D721Med (cell line): ENCODE results near the gene FOXL3.

Experiments used
- DNase-seq: peaks from one replicate; pipeline ENCODE4 v3.0.0; 2011; ENCODE audit warnings: low spot score; ENCODE audit not compliant: insufficient read length
- FAIRE-seq: peaks from 2 replicates; lab custom pipeline; 2011; peaks lifted over from hg19 to GRCh38; lab: Jason Lieb, UNC
- CTCF ChIP-seq: IDR thresholded peaks from 2 replicates; pipeline ENCODE4 v1.5.1; 2012; ENCODE audit warnings: mild to moderate bottlenecking, control low read depth; ENCODE audit not compliant: insufficient read depth; ENCODE audit errors: missing control alignments

Gene FOXL3

DNA sequence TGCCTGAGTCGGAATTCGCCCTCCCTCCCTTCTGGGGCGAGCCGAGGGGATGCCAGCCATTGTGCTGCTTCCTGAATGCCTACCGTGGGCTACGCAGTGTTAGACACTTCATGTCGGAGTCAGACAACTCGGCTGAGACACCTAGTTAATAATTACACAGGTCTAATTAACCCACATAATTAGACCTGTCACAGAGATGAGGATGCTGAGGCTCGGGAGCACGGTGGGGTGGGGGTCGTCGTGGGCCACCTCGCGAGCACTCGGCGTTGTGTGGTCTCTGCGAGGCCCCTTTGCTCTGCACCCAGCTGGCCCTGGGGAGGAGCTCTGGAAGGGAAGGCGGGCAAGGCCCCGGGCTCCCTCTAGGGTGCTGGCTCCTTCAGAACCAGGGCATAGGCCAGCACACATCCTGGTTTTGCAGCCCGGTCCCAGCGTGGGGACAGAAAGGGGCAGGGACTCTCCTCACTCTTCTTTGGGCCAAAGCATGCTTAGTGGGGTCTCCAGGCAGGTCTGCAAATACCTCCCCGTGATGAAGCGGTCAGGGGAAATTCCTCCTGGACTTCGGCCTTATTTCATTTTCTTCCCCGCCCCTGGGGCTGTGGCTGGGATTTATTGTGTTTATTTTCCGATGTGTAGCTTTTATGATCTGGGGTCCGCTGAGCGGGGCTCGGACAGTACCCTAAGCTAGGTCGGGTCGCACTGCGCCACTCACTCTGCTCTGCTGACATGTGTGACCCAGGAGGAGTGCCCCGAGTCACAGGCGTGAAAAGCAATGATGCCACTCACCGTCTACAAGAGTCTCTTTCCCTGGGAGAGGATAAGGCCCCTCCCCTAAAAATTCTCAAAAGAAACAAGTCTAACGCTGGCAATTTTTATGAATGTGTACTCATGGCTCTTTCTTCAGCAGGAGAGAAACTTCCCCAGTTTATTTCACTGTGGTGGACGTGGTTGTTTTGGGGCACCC, 4.9 kb upstream of the FOXL3 start:
- DNase-seq, result no peak
- no peak for TF ChIP-seq CTCF

GRCh38 chr7:285731-286130, 4.2 kb upstream of the FOXL3 start:
- FAIRE-seq, result no peak
- DNase-seq, result no peak
- TF ChIP-seq CTCF, result no peak

More for the DNA sequence above, 4.9 kb upstream of the FOXL3 start:
- FAIRE-seq, result no peak

- no peak for FAIRE-seq
- TF ChIP-seq CTCF, result no peak
Measured at GRCh38 chr7:286266-286665, 3.7 kb upstream of the FOXL3 start.

GRCh38 chr7:288671-289101, 1.3 kb upstream of the FOXL3 start:
- DNase-seq (no peak), FAIRE-seq (no peak)
- no peak for TF ChIP-seq CTCF

More at GRCh38 chr7:286266-286665, 3.7 kb upstream of the FOXL3 start:
- no peak for DNase-seq

GRCh38 chr7:289209-289755, 688 bp upstream of the FOXL3 start:
- DNase-seq (no peak), FAIRE-seq (no peak)
- no peak for TF ChIP-seq CTCF

GRCh38 chr7:290554-291372, 793 bp downstream of the FOXL3 start:
- no peak for TF ChIP-seq CTCF
- no peak for DNase-seq
- FAIRE-seq, result no peak
